Renal pelvis (tissue), 4 donors: ENCODE results near the gene CEP131. TPM values are rescaled to one million over a fixed set of nuclear protein-coding genes. Genes with fewer than 3 reads are reported as not detected.

Source experiments
- DNase-seq: peaks from one replicate; pipeline ENCODE4 v3.0.0-alpha.2; 2013
- polyA plus RNA-seq, 3 donors: library from polyadenylated mRNA; unstranded; fragments of 120-200 nt; gene quantifications; one replicate each; pipeline ENCODE4 v1.2.1, GENCODE V29; 2013; ENCODE audit not compliant: insufficient read length in 3 of 3

CEP131 gene
- polyA plus RNA-seq, 3 donors = 23.4 to 27.2 (median 25.3) TPM

DNA sequence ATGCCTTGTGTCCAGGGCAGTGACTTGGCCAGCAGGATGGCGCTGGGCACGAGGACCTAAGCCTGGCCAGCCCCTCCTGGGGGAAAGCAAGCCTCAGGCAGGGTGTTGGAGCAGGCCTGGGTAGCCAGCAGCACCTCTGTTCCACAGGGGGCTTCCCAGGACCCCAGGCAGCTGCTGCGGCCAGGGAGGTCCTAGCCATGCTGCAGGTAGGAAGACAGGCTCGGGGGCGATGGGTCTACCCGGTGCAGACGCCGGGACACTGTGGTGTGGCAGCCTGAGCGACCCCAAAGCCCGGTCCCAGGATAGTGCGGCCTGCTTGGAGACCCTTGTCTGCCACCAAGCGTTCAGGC lies 34.3 kb downstream of the CEP131 start:
- DNase-seq = no peak

DNA sequence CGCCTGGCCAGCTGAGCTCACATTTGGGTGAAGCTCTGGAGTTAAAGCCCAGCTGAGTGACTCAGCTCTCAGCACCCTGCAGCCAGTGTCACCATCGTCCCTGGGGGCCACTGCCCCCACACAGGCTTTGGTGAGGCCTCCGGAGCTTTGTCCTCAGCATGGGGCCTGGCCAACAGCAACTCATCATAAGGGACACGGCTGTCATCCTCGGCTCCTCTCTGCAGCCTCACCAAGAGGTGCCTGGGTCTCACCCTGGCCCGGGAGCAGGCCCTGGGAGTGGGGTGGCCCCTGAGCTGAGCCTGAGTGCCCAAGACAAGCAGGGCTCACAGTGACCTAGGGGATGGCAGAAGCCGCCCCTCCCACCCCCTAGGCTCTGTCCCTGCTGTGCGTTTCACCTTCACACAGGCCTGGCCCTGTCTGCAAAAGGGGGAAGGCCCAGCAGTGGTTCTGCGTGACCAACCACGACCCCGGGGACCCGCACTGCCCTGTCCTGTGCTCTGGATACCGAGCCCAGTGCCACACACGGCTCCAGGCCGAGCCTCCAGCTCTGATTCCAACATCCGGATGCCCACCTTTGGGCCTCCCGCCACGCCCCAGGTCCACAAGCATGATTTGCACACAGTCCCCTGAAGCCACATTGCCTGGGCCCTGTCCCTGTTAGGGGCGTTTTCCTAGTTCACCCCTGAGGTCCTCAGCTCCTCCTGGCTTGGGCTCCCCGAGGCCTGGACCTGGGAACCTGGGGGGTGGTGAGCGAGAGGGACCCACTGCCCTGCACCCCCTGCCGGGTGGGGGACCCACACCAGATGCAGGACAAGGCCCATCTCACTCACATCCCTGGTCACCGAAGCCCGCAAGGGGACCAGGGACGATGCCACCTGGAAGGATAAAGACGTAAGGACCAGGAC lies 34.9 kb downstream of the CEP131 start:
- DNase-seq = no peak

DNA sequence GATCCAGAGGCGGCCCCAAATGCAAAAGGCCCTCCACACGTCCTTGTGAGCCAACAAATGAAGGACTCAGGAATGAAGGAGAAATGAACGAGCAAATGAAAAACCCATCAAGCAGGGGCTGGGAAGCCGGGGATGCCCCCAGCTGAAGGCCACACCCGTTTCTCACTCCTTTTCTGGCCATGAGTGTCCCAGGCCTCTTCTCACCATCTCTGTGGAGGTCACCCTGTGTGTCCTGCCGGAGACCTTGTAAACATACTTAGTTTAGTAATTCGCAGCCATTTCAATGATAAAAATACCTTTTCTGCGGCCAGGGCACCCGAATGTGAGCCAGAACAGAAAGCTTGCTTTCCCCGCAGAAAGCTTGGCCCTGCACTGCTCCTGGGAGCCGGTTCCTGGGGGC lies 35.6 kb downstream of the CEP131 start:
- DNase-seq = no peak

DNA sequence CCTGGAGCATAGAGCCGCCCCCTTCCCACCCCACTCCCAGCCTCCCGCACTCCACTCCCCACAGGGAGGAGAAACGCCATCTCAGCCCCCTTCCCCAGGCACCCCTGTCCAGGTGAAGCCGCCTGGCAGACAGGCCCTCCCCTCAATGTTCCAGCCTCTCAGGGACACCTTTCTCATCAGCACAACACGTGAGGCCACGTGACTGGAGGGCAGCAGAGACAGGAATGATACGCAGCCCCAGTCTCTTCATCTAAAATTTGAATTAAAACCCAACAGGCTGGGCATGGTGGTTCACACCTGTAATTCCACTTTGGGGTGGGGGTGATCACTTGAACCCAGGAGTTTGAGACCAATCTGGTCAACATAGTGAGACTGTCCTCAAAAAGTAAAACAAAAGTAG lies 36.6 kb downstream of the CEP131 start:
- DNase-seq = no peak

DNA sequence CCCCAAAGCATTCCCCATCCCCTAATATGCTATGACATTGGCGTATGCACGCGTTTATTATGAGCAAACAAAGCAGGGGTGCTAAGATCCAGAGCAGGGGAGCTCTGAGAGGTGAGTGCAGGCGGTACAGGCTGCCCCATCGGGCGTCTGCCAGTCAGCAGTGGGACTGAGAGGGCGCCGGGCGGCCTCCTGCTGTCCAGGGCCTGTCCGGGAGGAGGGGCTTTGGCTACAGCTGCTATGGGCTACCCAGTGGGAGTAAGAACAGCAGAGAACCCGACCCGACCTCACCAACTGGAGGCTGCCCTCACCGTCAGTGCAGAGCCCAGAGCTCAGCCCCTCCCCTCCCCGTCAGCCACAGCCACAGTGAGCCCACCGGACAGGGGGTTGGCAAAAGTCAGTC lies 38.2 kb downstream of the CEP131 start:
- DNase-seq = no peak

DNA sequence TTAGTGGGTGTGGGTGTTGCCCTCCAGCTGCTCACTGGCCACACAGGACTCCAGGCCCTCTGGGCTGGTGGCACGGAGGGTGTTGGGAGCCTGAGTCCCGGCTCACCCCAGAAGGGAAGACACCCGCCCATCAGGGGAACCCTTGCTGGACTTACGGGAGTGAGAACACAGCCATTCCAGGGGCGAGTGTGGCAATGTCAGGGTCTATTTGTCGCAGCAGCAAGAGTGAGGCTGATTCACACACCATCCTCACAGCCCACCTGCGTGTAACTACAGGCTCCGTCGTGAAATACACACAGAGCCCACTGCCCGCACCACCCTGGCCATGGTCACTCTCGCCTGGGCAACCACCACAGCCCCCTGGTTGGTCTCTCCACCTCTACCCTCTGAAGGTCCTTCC lies 39.0 kb downstream of the CEP131 start:
- DNase-seq = no peak

DNA sequence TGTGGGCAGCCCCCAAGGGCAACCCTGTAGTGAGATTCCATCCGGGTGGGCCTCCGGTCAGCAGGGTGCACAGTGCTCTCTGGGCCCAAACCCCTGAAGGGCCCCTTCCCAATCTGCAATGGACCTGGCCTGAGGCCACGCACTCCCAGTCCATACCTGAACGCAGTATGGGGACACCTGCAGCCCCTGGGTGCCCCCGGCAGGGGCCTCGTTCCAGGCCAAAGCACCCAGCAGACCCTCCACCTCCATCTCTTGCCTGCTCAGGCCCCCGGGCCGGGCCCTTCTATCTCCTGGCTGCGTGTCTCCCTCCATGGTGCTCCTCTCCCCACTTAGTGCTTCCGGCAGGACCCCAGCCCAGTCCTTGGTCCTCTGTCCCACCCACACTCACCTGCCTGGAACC lies 39.4 kb downstream of the CEP131 start:
- no peak for DNase-seq

DNA sequence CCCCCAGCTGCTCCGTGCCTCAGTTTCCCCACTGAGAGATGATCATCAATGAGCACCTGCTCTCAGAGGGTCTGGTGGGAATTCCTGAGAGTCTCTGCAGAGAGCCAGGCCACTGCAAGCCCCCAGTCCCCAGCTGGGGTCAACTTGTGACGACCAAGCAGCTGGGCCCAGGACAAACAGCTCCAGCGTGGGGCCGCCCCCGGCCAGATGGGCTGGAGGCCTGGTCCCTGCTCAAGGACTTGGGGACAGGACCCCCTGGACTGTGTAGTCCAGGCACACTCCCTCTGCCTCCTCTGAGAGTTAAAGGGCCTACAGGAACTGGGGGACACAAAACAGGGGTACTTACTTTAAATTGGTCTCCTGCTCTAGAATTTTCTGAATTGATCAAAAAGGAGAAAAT lies 40.2 kb downstream of the CEP131 start:
- DNase-seq = no peak

DNA sequence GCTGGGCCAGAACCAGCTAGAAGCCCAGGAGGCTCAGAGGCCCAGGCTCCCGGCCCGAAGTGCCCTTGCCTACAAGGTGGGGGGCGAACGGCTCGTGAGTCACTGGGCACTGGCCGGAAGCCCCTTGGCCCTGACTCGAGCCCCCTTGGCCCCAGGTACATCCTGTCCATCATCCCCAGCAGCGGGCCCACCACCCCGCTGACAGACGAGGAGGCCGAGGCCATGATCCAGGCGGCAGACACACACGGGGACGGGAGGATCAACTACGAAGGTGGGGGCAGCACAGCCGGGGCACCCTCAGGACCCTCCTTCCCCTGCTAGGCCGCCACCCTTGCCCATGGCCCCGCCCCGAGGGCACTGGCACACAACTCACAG lies 41.0 kb downstream of the CEP131 start:
- DNase-seq = no peak

DNA sequence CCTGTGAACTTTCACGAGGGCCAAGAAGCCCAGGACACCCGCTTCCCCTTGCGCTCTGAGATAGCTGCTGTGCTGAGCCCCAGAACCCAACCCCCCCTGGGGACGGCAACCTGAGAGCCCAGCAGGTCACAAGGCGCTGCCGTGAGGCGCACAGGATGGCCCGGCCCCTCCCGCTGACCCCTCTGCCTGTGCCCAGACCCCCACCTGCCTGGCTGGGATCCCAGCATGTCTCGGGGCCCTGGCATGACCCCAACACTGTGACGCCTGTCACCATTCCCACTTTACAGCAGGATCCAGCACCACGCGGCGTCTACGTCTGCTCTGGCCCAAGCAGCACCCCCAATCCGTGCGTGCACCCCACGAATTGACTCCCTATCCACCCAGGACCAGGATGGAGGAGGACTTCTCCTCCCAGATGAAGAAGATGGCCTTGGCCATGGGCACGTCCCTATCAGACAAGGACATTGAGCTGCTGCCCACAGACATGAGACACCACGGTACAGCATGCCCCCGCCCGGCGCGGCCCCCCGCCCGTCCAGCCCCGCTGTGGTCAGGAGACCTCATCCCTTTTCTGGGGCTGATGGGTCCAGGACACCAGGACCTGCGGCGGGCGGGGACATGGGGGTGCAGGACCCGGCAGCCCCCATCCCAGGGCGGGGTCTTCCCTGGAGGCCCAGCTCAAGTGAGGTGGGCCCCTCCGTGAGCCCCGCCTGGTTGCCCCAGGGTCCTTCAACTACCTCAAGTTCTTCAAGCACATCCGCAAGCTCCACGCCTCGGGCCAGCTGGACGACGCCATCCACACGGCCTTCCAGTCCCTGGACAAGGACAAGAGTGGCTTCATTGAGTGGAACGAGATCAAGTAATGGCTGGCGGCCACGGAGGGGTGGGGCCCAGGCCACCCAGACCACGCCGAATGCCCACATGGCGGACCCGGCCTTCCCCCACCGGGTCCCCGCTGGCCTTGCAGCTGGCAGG lies 41.6 kb downstream of the CEP131 start:
- DNase-seq = no peak

DNA sequence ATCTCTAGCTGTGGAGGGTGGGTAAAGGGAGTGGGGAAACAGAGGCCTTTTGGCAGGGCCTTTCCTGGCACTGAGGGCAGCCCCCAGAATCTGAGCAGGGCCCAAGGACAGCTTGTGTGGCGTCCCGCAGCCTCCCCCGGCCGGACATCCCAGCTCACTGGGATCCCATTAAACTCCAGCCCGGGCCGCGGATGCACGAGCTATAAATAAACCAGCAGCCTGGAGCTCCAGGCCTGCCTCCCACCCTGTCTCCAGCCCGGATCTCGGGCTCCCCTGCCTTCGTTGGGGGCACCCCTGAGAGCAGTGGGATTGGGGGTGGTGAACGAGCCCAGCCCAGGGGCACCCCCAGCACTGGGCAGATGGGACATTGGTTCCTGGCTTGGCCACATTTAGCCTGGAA lies 42.9 kb downstream of the CEP131 start:
- DNase-seq = no peak

DNA sequence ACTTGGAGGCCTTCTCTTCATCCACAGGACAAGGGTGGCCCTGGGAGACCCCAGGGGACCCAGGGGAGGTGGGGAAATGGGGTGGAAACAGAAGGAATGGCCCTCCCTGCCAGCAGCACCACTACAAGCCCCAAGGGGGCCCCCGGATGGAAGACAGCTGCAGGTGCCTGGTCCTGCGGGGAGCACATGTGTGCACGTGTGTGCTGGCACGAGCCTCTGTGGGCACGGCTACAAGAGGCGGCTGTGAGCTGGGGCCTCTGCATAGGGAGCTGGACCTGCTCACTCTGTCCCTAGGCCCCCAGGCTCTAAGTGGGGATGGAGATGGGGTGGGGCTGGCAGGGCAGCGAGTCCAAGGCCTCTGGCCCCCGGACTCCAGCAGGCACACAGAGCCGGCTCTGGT lies 43.5 kb downstream of the CEP131 start:
- no peak for DNase-seq

DNA sequence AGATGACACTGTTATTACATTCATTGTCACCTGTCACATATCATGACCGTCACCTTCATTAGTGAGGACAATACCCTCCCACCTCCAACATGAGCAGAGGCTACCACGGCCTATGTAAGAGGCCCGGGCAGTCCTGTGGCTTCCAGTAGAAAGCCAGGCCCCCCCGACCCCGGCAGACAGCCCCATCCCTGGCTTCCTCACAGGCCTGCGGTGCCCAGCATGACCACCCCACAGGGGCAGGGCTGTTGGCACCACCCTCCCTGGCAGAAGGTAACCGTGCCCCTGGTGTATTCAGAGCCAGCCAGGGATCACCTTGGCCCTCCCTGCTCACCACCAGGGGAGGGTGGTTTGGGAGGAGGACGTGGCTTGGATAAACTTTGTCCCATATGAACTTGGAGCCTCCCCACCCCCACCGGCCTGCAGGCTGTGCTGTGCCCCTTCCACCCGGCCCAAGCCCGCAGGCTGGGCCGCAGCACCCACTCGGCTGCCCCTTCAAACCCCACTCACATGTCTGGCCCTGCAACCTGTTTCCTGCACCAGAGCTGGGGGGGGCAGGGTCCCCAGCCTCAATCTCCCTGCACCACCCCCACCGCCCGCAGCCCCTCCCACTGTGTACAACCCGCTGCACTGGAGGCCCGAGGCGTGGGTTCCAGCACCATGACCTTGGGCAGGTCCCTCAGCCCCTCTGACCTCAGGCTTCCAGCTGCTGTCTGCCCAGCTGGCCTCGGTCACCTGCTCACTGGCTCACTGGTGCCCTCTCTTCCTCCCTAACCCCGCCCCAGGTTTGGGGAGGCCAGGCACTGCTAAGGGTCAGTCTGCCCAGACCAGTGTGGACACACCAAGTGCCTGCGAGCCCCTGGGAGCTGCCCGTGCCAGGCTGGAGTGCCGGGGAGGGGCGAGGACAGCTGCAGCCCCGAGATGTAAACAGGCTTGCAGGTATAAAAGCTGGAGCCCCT lies 44.4 kb downstream of the CEP131 start:
- no peak for DNase-seq

DNA sequence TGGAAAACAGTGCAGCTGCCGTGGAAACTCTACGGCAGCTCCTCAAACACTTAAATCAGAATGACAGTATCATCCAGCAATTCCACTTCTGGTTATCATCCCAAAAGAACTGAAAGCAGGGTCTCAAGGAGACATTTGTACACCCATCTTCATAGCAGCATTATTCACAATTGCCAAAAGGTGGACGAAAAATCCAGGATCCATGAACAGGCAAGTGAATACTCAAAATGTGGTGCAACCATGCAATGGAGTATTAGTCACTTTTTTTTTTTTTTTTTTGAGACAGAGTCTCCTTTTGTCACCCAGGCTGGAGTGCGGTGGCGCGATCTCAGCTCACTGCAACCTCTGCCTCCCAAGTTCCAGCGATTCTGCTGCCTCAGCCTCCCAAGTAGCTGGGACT lies 46.1 kb downstream of the CEP131 start:
- DNase-seq = no peak

DNA sequence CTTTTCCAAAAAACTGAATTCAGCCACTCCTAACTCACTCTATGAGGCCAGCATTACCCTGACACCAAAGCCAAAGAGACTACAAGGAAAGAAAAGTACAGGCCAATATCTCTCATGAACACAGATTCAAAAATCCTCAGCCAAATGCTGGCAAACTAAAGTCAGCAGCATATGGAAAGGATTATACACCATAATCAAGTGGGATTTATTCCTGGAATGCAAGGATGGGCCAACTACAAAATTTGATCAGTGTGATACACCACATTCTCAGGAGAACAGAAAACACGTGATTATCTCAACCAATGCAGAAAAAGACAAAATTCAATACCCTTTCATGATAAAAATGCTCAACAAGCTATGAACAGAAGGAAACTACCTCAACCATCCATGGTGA lies 49.0 kb downstream of the CEP131 start:
- no peak for DNase-seq

DNA sequence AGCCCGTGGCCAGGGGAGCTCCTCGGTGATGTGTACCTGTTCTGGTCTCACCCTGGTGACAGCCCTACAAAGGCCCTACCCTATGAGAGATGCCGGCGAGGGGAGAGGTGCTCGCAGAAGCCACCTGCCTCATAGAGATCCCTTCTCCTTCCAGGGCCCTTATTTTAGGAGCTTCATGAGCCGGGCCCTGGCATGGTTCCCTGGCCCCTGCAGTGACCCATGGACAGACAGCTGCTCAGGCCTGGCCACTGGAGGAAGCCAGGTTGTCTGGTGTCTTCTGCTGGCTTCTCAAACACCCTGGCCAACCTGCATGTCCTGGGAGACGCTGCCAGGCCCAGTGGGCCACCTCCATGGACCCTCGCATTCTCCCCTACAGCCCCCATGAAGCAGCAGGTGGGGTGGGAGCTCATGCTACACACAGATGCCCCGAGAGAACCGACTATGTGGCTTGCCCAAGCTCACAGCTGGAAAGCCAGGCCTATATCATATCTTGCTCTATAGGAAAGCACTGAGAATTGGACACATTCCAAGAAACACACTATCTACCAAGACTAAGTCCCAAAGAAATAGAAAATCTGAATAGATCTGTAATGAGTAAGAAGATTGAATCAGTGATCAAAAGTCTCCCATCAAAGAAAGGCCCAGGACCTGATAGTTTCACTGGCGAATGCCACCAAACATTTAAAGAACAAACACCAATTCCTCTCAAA lies 49.6 kb downstream of the CEP131 start:
- DNase-seq = no peak

DNA sequence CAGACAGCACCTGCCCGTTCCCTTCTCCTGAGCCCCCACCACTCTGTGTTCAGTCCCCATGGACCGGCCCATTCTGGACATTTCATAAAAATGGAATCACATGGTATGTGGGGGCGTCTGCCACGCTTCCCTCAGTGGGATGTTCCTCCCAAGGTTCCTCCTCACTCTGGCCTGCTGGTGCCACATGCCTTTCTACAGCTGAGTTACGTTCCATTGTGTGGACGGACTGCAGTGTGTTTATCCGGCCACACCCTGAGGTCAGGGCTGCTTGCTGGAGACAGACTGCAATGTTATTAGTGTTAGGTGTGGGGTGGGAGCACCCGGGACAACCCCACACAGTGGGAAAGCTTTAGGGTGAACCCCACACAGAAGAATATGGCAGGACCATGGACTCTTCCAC lies 50.8 kb downstream of the CEP131 start:
- no peak for DNase-seq

DNA sequence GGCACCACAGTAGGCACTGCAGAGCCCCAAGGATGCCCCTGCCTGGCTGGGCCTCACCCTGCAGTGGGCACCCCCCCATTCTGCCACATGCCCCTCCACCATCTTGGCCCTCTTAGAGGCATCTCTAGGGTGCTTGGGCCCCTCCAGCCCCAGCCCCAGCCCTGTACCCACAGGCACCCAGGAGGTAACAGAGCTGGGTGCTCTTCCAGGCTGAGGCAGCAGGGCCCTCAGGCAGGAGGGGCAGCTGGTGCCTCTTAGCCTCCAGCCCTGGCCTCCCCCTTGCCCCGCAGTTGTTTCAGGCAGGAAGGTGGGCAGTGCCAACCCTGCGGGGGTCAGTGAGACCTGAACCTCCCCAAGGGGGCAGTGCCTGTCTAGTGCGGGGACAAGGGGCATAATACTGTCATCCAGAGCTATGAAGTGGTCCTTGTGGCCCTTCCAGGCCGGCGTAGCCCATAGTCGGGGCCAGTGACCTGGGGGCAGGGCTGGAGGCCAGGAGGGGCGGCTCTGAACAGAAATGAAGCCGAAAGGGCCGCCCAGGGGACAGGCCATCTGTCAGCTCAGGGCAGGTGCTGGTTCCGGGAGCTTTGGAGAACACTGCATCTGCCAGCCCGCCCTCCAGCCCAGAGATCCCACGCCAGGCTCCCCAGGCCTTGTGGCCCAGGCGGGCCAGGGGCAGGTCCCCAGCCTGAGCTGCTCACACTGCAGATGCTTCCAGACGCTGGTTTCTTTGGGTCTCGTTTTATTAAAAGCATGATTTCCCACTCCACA lies 51.9 kb downstream of the CEP131 start:
- no peak for DNase-seq

DNA sequence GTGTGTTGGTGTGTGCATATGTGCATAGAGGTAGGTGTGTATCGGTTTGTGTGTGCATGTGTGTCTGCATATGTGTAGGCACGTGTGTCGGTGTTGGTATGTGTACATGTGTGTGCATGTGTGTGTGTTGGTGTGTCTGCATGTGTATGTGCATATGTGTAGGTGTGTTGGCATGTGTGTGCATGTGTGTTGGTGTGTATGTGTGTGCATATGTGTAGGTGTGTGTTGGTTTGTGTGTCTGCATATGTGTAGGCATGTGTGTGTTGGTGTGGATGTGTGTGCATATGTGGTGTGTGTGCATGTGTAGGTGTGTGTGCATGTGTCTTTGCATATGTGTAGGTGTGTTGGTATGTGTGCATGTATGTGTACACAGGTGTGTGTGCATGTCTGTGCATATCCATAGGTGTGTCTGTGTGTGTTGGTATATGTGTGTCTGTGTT lies 52.9 kb downstream of the CEP131 start:
- DNase-seq = no peak

DNA sequence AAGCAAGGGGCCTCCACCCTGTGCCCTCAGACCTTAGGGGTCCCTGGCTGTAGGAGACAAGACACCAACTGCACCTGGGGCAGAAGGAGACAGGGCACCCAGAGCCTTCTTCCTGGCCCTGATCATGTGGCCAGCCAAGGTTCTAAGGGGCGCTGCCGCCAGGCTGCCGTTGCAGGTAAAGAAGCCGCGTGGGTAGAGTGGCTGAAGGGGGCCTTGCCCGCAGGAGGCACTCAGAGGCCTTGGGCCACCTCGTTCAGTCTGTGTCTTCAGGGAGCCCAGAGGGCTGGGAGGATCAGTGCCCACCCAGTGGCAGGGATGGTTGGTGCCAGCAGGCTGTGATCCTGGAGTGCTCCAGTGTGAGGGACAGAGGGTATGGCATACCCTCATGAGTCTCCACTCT lies 55.1 kb downstream of the CEP131 start:
- no peak for DNase-seq

DNA sequence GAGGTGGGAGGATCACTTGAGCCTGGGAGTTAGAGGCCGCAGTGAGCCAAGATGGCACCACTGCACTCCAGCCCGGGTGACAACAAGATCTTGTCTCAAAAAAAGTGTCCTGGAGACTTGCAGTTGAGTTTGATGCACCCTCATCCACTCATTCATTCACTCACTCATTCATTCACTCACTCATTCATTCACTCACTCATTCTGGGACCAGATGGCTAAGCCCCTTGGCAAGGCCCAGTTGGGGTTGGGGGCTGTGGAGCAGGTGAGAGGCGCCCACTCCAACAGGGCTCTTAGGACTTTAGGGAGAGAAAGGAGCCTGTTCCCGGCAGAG lies 55.6 kb downstream of the CEP131 start:
- no peak for DNase-seq
